Neural progenitor cell (in vitro differentiated cells): Measurements from ENCODE around the gene SLC25A13.

Experiments used
- EZH2 ChIP-seq: fragments of 200-600 bp; sonication (generic); IDR thresholded peaks from 2 replicates; pipeline ENCODE4 v1.6.1; 2017; ENCODE audit warnings: antibody characterized with exemption, mild to moderate bottlenecking, moderate library complexity
- TF ChIP-seq, protein P1 (sequence below): fragments of 200-600 bp; sonication (generic); IDR thresholded peaks from 2 replicates; pipeline ENCODE4 v1.5.1; 2017; ENCODE audit warnings: antibody characterized with exemption, mild to moderate bottlenecking

DNA sequence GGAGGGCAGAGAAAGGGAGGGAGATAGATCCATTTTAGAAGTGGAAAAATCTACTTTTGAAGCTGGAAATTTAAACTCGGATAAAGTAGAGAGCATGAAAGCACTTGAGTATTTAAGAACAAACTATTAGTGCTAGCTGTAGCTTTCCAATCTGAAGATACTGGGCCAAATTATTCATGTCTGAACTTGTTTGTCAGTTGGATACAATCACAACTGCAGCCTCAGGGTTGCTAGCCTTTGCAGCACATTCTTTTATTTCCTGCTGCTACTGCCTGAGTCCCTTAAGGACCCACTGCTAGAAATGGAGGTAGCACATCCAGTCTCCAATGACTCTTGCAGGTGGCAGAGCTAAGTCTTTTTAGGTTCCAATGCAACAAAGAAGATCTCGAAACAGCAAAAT lies 8.3 kb upstream of the SLC25A13 start:
- TF ChIP-seq, protein P1, sequence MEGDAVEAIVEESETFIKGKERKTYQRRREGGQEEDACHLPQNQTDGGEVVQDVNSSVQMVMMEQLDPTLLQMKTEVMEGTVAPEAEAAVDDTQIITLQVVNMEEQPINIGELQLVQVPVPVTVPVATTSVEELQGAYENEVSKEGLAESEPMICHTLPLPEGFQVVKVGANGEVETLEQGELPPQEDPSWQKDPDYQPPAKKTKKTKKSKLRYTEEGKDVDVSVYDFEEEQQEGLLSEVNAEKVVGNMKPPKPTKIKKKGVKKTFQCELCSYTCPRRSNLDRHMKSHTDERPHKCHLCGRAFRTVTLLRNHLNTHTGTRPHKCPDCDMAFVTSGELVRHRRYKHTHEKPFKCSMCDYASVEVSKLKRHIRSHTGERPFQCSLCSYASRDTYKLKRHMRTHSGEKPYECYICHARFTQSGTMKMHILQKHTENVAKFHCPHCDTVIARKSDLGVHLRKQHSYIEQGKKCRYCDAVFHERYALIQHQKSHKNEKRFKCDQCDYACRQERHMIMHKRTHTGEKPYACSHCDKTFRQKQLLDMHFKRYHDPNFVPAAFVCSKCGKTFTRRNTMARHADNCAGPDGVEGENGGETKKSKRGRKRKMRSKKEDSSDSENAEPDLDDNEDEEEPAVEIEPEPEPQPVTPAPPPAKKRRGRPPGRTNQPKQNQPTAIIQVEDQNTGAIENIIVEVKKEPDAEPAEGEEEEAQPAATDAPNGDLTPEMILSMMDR = no peak
- TF ChIP-seq EZH2 = no peak
